ENCODE data around the gene CRIP3.

DNA sequence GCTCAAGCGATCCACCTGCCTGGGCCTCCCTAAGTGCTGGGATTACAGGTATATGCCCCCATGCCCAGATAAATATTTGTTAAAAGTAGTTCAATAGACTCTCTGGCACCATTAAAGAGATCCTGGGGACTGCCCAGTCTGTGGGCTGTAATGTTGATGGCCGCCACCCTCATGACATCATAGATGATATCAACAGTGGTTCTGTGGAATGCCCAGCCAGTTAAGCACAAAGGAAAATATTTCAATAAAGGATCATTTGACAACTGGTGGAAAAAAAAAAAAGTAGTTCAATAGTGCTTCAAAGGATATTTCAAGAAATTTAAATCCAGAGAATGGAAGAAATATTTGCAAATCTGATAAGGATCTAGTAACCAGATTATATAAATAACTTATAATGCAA is 1.5 kb upstream of the CRIP3 start:
- TF ChIP-seq POLR2A (IDR thresholded peaks at IDR 0.05), result no peak
- TF ChIP-seq, protein P1, sequence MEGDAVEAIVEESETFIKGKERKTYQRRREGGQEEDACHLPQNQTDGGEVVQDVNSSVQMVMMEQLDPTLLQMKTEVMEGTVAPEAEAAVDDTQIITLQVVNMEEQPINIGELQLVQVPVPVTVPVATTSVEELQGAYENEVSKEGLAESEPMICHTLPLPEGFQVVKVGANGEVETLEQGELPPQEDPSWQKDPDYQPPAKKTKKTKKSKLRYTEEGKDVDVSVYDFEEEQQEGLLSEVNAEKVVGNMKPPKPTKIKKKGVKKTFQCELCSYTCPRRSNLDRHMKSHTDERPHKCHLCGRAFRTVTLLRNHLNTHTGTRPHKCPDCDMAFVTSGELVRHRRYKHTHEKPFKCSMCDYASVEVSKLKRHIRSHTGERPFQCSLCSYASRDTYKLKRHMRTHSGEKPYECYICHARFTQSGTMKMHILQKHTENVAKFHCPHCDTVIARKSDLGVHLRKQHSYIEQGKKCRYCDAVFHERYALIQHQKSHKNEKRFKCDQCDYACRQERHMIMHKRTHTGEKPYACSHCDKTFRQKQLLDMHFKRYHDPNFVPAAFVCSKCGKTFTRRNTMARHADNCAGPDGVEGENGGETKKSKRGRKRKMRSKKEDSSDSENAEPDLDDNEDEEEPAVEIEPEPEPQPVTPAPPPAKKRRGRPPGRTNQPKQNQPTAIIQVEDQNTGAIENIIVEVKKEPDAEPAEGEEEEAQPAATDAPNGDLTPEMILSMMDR (IDR thresholded peaks at IDR 0.05), result no peak

All from uterus (tissue), 2 donors.